ENCODE data around the gene A2ML1. TPM values are rescaled to one million over a fixed set of nuclear protein-coding genes. Genes with fewer than 3 reads are reported as not detected.

The A2ML1 gene
- total RNA-seq, result 4.5 TPM

DNA sequence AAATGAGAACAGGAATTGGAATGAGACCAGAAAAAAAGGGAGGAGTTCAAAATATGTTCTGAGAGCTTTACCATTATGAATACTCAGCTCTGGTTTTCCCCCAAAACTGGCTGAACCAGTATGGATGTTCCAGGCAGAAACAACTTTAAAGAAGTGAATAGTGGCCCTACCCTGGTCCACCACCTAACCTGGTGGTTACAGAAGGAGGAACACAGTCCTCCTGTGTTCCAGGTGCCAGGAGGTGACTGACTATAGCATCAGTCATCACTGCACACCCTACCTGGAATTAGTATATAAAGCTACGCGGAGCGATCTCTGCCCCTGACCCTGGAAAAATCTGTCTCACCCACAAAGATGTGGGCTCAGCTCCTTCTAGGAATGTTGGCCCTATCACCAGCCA is at the start of gene A2ML1:
Gene A2ML1, plus strand, starts transcription at position 324 of the 400 bp plus-strand sequence. Its CDS starts 31 bp downstream, at position 355.

DNA sequence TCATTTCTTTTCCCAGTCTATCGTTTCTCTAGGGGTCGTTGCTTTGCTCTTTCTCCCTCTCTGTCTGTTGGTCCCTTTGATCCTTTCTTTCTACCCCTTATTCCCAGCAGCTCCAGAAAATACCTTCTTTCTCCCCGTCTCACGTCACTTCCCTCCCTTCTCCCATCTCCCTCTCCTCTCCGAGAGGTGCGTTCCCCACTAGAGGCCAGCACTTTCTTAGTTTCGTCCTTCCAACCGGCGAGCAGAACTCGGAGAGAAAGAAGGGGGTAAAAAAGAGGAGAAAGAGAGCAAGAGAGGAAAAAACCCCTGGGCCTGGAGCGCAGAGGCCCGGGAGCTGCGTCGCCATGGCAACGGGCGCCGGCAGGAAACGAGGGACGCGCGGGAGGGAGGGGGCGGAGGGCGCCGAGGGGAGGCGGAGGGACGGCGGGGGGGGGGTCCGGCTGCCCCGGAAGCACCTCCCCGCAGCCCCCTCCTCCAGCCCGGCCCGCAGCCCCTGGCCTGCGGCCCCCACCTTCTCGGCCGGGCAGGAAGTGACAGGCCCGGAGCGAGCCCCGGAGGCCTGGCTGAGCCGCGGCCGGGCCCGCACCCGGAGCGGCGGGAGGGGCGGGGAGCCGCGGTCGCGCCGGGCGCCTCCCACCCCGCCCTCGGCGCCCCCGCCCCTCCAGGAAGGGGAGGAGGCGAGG is 91.8 kb downstream of the A2ML1 start, which contains the start of gene PHC1:
Gene PHC1, plus strand, starts transcription at position 477 of the 683 bp plus-strand sequence. CDS start 3,169 bp downstream, outside the sequence.

Other genes starting within 250 kb of the A2ML1 start
- gene AICDA, start 209.8 kb upstream of the A2ML1 start, total RNA-seq, result 0.66 TPM
- gene MFAP5, start 159.8 kb upstream of the A2ML1 start, total RNA-seq, result 96.9 TPM
- 132 TPM for gene RIMKLB, start 124.6 kb upstream of the A2ML1 start, total RNA-seq
- 91.1 TPM for gene PHC1, start 91.9 kb downstream of the A2ML1 start, total RNA-seq
- 66.0 TPM for gene M6PR, start 127.0 kb downstream of the A2ML1 start, total RNA-seq
- 6.7 TPM for gene KLRG1, start 166.9 kb downstream of the A2ML1 start, total RNA-seq